ENCODE results near the gene UBXN11. TPM values are rescaled to one million over a fixed set of nuclear protein-coding genes. Genes with fewer than 3 reads are reported as not detected.

The UBXN11 gene
- polyA plus RNA-seq, 1 donor from 2014 or later, result 18.5 TPM

GRCh38 chr1:26297057-26297790 lies 9.2 kb downstream of the UBXN11 start:
- H3K27ac ChIP-seq (ENCODE audit: low read length), result no peak overlapping the region
- no peaks in the 10 kb centered on the region for H4K20me1 ChIP-seq (ENCODE audit: insufficient read depth)
- H2AFZ ChIP-seq (ENCODE audit: low read depth, low read length), result no peak overlapping the region
- no peaks in the 10 kb centered on the region for H3K9me2 ChIP-seq (ENCODE audit: insufficient read depth, low read length)
- no peak overlapping the region for H3K9ac ChIP-seq (ENCODE audit: low read length)
- no peaks in the 10 kb centered on the region for H3K79me2 ChIP-seq (replicated peaks; ENCODE audit: insufficient read depth, low read length)
- no peaks in the 10 kb centered on the region for H3K9me3 ChIP-seq (ENCODE audit: low read length)
- H3F3A ChIP-seq (ENCODE audit: insufficient read depth, low read length, poor library complexity, severe bottlenecking), result no peaks in the 10 kb centered on the region
- H3K4me3 ChIP-seq (ENCODE audit: low read length), result no peak overlapping the region
- no peaks in the 10 kb centered on the region for H3K27me3 ChIP-seq (ENCODE audit: insufficient read depth, low read depth, low read length)
- TF ChIP-seq, protein P1, sequence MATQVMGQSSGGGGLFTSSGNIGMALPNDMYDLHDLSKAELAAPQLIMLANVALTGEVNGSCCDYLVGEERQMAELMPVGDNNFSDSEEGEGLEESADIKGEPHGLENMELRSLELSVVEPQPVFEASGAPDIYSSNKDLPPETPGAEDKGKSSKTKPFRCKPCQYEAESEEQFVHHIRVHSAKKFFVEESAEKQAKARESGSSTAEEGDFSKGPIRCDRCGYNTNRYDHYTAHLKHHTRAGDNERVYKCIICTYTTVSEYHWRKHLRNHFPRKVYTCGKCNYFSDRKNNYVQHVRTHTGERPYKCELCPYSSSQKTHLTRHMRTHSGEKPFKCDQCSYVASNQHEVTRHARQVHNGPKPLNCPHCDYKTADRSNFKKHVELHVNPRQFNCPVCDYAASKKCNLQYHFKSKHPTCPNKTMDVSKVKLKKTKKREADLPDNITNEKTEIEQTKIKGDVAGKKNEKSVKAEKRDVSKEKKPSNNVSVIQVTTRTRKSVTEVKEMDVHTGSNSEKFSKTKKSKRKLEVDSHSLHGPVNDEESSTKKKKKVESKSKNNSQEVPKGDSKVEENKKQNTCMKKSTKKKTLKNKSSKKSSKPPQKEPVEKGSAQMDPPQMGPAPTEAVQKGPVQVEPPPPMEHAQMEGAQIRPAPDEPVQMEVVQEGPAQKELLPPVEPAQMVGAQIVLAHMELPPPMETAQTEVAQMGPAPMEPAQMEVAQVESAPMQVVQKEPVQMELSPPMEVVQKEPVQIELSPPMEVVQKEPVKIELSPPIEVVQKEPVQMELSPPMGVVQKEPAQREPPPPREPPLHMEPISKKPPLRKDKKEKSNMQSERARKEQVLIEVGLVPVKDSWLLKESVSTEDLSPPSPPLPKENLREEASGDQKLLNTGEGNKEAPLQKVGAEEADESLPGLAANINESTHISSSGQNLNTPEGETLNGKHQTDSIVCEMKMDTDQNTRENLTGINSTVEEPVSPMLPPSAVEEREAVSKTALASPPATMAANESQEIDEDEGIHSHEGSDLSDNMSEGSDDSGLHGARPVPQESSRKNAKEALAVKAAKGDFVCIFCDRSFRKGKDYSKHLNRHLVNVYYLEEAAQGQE (IDR thresholded peaks at IDR 0.05; ENCODE audit: borderline replicate concordance), result no peak
- TF ChIP-seq POLR2AphosphoS5 (IDR thresholded peaks at IDR 0.05) (no peak), EZH2 (IDR thresholded peaks at IDR 0.05; ENCODE audit: borderline replicate concordance, insufficient read depth, low read length, poor library complexity, severe bottlenecking) (no peak), EP300 (conservative IDR thresholded peaks at IDR 0.05; ENCODE audit: poor library complexity, severe bottlenecking) (no peak), MXI1 (conservative IDR thresholded peaks at IDR 0.05; ENCODE audit: poor library complexity, severe bottlenecking) (no peak), RAD21 (conservative IDR thresholded peaks at IDR 0.05) (no peak), CTCF (IDR thresholded peaks at IDR 0.05; ENCODE audit: poor library complexity, severe bottlenecking) (no peak), TAF1 (IDR thresholded peaks at IDR 0.05; ENCODE audit: low read depth) (no peak)
- H3K36me3 ChIP-seq (ENCODE audit: insufficient read depth, low read length), result no peaks in the 10 kb centered on the region
- no peak overlapping the region for H3K4me2 ChIP-seq (ENCODE audit: low read length)

DNA sequence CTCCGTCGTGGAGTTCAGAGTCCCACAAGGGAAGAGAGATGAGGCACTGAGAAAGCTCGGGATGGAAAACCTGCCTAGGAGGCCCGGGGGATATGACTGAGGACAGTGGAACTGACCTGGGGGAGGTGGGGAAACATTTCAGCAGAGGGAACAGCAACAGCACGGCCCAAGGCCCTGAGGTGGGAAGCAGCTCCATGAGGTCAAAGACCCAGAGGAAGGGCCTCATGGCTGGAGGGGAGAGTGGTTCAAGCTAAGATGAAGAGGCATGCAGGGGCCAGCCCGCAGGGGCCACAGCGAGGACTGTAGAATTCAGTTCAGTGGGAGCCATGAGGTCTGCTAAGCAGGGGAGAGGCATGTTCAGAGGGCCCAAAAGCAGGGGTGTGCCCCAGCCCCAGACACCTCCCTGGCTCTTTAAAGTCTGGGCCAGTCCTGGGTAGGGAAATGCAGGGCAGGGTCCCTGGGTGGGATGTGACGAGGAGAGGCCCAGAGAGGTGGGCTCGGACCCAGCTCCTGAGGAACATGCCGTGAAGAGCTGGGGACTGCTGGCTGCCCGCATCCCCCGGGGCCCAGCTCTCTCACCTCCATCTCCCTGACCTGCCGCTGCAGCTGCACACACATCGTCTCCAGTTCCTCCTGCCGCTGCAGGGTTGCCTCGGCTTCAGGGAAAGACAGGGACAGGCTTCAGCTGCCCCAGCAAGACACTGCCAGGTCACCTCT lies 9.9 kb downstream of the UBXN11 start:
- no peaks in the 10 kb centered on the region for H3K36me3 ChIP-seq (ENCODE audit: insufficient read depth, low read length)
- no peaks in the 10 kb centered on the region for H3F3A ChIP-seq (ENCODE audit: insufficient read depth, low read length, poor library complexity, severe bottlenecking)
- H3K9me3 ChIP-seq (ENCODE audit: low read length), result no peaks in the 10 kb centered on the region
- no peaks in the 10 kb centered on the region for H3K27me3 ChIP-seq (ENCODE audit: insufficient read depth, low read depth, low read length)
- no peak overlapping the region for H2AFZ ChIP-seq (ENCODE audit: low read depth, low read length)
- H4K20me1 ChIP-seq (ENCODE audit: insufficient read depth), result no peaks in the 10 kb centered on the region
- H3K4me2 ChIP-seq (ENCODE audit: low read length), result no peak overlapping the region
- TF ChIP-seq SMC3 (conservative IDR thresholded peaks at IDR 0.05; ENCODE audit: poor library complexity), result no peak
- TF ChIP-seq CTCF (IDR thresholded peaks at IDR 0.05; ENCODE audit: poor library complexity, severe bottlenecking), result no peak
- TF ChIP-seq EP300 (conservative IDR thresholded peaks at IDR 0.05; ENCODE audit: poor library complexity, severe bottlenecking), result no peak
- TF ChIP-seq MXI1 (conservative IDR thresholded peaks at IDR 0.05; ENCODE audit: poor library complexity, severe bottlenecking), result no peak
- TF ChIP-seq RAD21 (conservative IDR thresholded peaks at IDR 0.05), result no peak
- TF ChIP-seq, protein P1 (IDR thresholded peaks at IDR 0.05; ENCODE audit: borderline replicate concordance), result no peak
- no peak for TF ChIP-seq POLR2AphosphoS5 (IDR thresholded peaks at IDR 0.05)
- no peak for TF ChIP-seq TAF1 (IDR thresholded peaks at IDR 0.05; ENCODE audit: low read depth)
- no peak for TF ChIP-seq EZH2 (IDR thresholded peaks at IDR 0.05; ENCODE audit: borderline replicate concordance, insufficient read depth, low read length, poor library complexity, severe bottlenecking)
- H3K9ac ChIP-seq (ENCODE audit: low read length), result no peak overlapping the region
- H3K9me2 ChIP-seq (ENCODE audit: insufficient read depth, low read length), result no peaks in the 10 kb centered on the region
- no peak overlapping the region for H3K4me3 ChIP-seq (ENCODE audit: low read length)
- H3K79me2 ChIP-seq (replicated peaks; ENCODE audit: insufficient read depth, low read length), result no peaks in the 10 kb centered on the region
- H3K27ac ChIP-seq (ENCODE audit: low read length), result no peak overlapping the region

Data from neural cell (in vitro differentiated cells).